ENCODE data around the gene TLX1.
A peak's percentile ranks its signal among the peaks of the same experiment; 100 is the strongest.

Gene TLX1

DNA sequence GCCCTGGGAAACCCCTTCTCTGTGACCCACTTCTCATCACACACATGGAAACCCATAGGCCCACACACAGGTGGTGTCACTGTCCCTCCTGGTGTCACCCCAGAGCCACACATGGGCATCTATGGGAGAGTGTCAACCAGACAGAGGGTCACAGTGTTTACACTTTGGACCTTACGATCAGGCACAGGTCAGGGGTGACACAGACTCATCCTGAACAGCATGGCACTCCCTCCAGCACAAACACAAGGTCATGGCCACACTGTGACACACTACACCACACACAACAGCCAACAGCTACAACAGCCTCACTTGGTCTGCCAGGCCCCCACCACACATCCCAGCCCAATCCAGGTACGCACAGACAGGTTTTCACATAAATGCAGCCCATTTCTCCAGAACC lies 6.2 kb downstream of the TLX1 start:
- no peak overlapping the region for H3K4me3 ChIP-seq (ENCODE audit: low read depth, low read length)
- no peaks in the 10 kb centered on the region for H3K36me3 ChIP-seq (ENCODE audit: control insufficient read depth, insufficient read depth, low read length)
- no peaks in the 10 kb centered on the region for H3K9me3 ChIP-seq (ENCODE audit: control insufficient read depth, insufficient read depth, low read length)
- H3K27me3 ChIP-seq (ENCODE audit: control insufficient read depth, insufficient read depth, low read length) = peaks cover 100% of the 10 kb centered on the region
- no peaks in the 10 kb centered on the region for H3K4me1 ChIP-seq (ENCODE audit: control insufficient read depth, insufficient read depth, low read length)
- no peak overlapping the region for H3K9ac ChIP-seq (ENCODE audit: low read depth, low read length)

GRCh38 chr10:101138788-101139420 lies 7.8 kb downstream of the TLX1 start:
- Histone ChIP-seq H3K27me3 (ENCODE audit: control insufficient read depth, insufficient read depth, low read length) (peaks cover 100% of the 10 kb centered on the region), H3K36me3 (ENCODE audit: control insufficient read depth, insufficient read depth, low read length) (no peaks in the 10 kb centered on the region), H3K4me1 (ENCODE audit: control insufficient read depth, insufficient read depth, low read length) (peaks cover 2% of the 10 kb centered on the region), H3K9ac (ENCODE audit: low read depth, low read length) (no peak overlapping the region), H3K4me3 (ENCODE audit: low read depth, low read length) (peak overlapping the region; percentile 36), H3K9me3 (ENCODE audit: control insufficient read depth, insufficient read depth, low read length) (no peaks in the 10 kb centered on the region)

DNA sequence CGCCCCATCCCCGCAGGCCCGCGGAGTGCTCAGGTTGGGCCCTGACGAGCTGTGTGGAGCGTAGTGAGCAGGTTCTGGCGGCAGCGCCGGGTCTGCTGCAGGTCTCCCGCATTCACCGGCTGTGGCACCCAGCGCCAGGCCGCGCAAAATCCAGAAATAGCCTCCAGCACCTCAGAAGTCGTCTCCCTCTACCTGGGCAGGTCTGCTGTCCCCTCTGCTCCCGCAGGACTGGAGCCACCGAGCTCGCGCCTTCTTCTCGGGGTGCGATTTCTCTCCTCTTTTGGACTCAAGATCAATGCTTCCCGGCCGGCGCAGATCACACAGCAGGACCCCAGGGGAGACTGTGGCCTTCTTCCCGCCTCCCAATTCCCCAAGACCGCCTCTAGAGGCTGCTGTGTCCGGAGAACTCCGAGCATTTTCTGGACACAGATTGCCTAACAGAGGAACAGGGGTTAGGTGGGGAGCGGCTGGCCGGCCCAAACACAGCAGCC lies 8.4 kb downstream of the TLX1 start:
- Histone ChIP-seq H3K4me1 (ENCODE audit: control insufficient read depth, insufficient read depth, low read length) (peaks cover 2% of the 10 kb centered on the region), H3K36me3 (ENCODE audit: control insufficient read depth, insufficient read depth, low read length) (no peaks in the 10 kb centered on the region), H3K4me3 (ENCODE audit: low read depth, low read length) (peak overlapping the region; percentile 36), H3K9me3 (ENCODE audit: control insufficient read depth, insufficient read depth, low read length) (no peaks in the 10 kb centered on the region), H3K27me3 (ENCODE audit: control insufficient read depth, insufficient read depth, low read length) (peaks cover 100% of the 10 kb centered on the region), H3K9ac (ENCODE audit: low read depth, low read length) (no peak overlapping the region)

DNA sequence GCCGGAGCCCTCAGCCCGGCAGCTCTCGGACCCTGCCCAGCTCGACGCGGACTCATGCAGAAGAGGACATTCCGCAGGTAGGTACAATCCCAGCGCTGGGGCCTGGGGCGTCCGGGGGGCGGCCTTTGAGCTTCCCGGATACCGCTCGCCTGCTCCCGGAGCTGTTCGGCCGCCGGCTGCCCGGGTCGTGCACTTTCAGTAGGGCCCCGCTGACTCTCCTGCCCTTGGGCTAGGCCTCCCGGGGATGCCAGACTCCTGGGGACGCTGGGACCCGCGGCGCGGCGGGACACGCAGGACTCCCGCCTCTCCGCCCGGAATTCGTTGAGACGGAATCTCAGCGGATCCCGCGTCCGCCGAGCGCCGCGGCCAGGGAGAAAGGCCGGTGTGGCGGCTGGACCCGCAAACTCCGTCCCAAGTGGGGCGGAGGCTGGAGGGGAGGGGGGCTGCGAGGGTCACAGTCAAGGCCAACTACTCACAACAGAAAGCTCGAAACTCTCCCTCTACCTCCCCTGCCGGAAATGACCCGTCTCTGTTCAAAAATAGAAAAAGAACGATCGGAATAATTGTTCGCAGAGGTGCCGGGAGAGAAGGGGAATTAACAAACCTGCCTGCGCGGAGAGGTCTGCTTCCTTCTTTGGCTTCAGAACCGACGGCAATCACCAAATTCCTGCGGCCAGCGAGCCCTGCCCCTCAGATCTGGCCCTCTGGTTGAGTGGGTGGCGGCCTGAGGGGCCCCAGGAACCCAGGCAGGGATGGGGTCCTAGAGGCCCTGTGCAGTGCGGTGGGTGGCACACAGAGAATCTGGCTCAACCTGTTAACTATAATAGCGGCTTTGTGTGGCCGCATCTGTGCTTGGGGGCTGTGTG lies 9.2 kb downstream of the TLX1 start:
- no peak overlapping the region for H3K9ac ChIP-seq (ENCODE audit: low read depth, low read length)
- peaks cover 100% of the 10 kb centered on the region for H3K27me3 ChIP-seq (ENCODE audit: control insufficient read depth, insufficient read depth, low read length)
- no peaks in the 10 kb centered on the region for H3K36me3 ChIP-seq (ENCODE audit: control insufficient read depth, insufficient read depth, low read length)
- no peaks in the 10 kb centered on the region for H3K9me3 ChIP-seq (ENCODE audit: control insufficient read depth, insufficient read depth, low read length)
- peak overlapping the region; percentile 36 for H3K4me3 ChIP-seq (ENCODE audit: low read depth, low read length)
- H3K4me1 ChIP-seq (ENCODE audit: control insufficient read depth, insufficient read depth, low read length) = peaks cover 2% of the 10 kb centered on the region

GRCh38 chr10:101140950-101141615 lies 10.0 kb downstream of the TLX1 start:
- Histone ChIP-seq H3K9ac (ENCODE audit: low read depth, low read length) (no peak overlapping the region), H3K4me1 (ENCODE audit: control insufficient read depth, insufficient read depth, low read length) (peaks cover 2% of the 10 kb centered on the region), H3K36me3 (ENCODE audit: control insufficient read depth, insufficient read depth, low read length) (no peaks in the 10 kb centered on the region), H3K9me3 (ENCODE audit: control insufficient read depth, insufficient read depth, low read length) (no peaks in the 10 kb centered on the region), H3K4me3 (ENCODE audit: low read depth, low read length) (peak overlapping the region; percentile 26), H3K27me3 (ENCODE audit: control insufficient read depth, insufficient read depth, low read length) (peaks cover 100% of the 10 kb centered on the region)

- Histone ChIP-seq H3K27me3 (ENCODE audit: control insufficient read depth, insufficient read depth, low read length) (peaks cover 100% of the 10 kb centered on the region), H3K9ac (ENCODE audit: low read depth, low read length) (no peak overlapping the region), H3K9me3 (ENCODE audit: control insufficient read depth, insufficient read depth, low read length) (no peaks in the 10 kb centered on the region), H3K4me1 (ENCODE audit: control insufficient read depth, insufficient read depth, low read length) (peaks cover 3% of the 10 kb centered on the region), H3K4me3 (ENCODE audit: low read depth, low read length) (no peak overlapping the region), H3K36me3 (ENCODE audit: control insufficient read depth, insufficient read depth, low read length) (no peaks in the 10 kb centered on the region)
Measured at GRCh38 chr10:101141616-101142532, 10.8 kb downstream of the TLX1 start.

DNA sequence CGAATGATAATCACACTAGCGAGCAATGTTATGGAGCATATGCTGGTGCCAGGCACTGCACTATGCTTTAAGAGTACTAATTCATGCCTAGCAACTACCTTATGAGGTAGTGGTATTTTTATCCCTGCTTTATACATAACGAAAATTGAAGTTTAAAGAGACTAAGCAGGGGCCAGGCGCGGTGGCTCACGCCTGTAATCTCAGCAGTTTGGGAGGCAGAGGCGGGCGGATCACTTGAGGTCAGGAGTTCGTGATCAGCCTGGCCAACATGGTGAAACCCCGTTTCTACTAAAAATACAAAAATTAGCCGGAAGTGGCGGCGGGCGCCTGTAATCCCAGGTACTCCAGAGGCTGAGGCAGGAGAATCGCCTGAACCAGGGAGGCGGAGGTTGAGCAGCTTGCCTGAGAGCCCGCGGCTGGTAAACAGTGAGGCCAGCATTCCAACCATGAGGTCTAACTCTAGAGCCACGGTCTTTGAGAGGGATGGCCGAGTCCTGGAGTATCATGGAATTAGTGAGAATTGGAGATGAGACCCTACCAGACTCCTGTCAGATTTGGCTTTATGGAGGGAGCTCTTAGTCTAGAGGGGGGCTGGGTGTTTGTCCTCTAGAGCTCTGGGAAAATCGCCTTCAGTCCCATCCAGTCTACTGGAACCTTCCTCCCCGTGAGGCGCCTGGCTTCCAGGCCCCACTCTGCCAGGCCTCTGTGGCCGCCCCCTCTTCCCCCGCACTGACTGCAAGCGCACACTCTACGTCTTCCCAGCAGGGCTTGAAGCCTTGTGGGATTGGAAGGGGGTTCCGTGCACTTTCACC lies 11.6 kb downstream of the TLX1 start:
- peaks cover 4% of the 10 kb centered on the region for H3K4me1 ChIP-seq (ENCODE audit: control insufficient read depth, insufficient read depth, low read length)
- H3K36me3 ChIP-seq (ENCODE audit: control insufficient read depth, insufficient read depth, low read length) = no peaks in the 10 kb centered on the region
- H3K9ac ChIP-seq (ENCODE audit: low read depth, low read length) = no peak overlapping the region
- no peaks in the 10 kb centered on the region for H3K9me3 ChIP-seq (ENCODE audit: control insufficient read depth, insufficient read depth, low read length)
- H3K27me3 ChIP-seq (ENCODE audit: control insufficient read depth, insufficient read depth, low read length) = peaks cover 100% of the 10 kb centered on the region
- peak overlapping the region; percentile 22 for H3K4me3 ChIP-seq (ENCODE audit: low read depth, low read length)

DNA sequence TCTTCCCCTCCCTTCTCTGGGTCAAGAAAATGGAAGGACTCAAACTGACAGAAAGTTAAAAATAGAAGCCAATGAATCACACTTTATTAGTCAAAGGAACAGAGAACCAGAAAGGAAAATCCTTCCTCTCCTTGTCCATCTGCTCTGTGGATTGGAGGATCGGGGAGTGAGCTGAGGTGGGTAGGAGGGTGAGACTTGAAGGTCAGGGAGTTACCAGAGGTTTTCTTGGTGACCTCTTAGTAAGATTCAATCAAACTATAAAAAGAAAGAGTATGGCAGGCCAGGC lies 12.2 kb downstream of the TLX1 start:
- no peaks in the 10 kb centered on the region for H3K36me3 ChIP-seq (ENCODE audit: control insufficient read depth, insufficient read depth, low read length)
- H3K4me3 ChIP-seq (ENCODE audit: low read depth, low read length) = peak overlapping the region; percentile 22
- H3K9me3 ChIP-seq (ENCODE audit: control insufficient read depth, insufficient read depth, low read length) = no peaks in the 10 kb centered on the region
- H3K27me3 ChIP-seq (ENCODE audit: control insufficient read depth, insufficient read depth, low read length) = peaks cover 99% of the 10 kb centered on the region
- no peak overlapping the region for H3K9ac ChIP-seq (ENCODE audit: low read depth, low read length)
- H3K4me1 ChIP-seq (ENCODE audit: control insufficient read depth, insufficient read depth, low read length) = peaks cover 4% of the 10 kb centered on the region

- H3K4me3 ChIP-seq (ENCODE audit: low read depth, low read length) = peak overlapping the region; percentile 15
- no peaks in the 10 kb centered on the region for H3K9me3 ChIP-seq (ENCODE audit: control insufficient read depth, insufficient read depth, low read length)
- no peaks in the 10 kb centered on the region for H3K36me3 ChIP-seq (ENCODE audit: control insufficient read depth, insufficient read depth, low read length)
- no peak overlapping the region for H3K9ac ChIP-seq (ENCODE audit: low read depth, low read length)
- peaks cover 4% of the 10 kb centered on the region for H3K4me1 ChIP-seq (ENCODE audit: control insufficient read depth, insufficient read depth, low read length)
- peaks cover 99% of the 10 kb centered on the region for H3K27me3 ChIP-seq (ENCODE audit: control insufficient read depth, insufficient read depth, low read length)
Measured at GRCh38 chr10:101144053-101144452, 13.0 kb downstream of the TLX1 start.

DNA sequence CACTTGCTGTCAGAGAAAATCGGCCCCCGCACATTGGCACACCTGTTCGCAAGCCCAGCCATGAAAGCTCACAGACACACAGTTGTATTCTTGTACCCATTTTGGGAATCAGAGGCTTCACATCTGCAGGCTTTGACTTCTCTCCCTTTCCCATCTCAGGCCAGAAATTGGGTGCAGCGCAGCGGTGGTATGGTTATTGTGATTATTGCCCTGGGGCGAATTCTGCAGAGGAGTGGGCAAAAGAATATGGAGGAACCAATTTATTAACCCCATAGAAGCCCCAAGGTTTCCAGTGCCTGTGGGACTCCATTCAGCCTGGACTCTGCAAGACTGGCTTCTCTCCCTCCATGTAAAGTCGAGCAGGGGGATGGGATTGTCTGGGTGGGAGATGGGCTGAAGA lies 14.0 kb downstream of the TLX1 start:
- H3K36me3 ChIP-seq (ENCODE audit: control insufficient read depth, insufficient read depth, low read length) = no peaks in the 10 kb centered on the region
- H3K9ac ChIP-seq (ENCODE audit: low read depth, low read length) = no peak overlapping the region
- H3K9me3 ChIP-seq (ENCODE audit: control insufficient read depth, insufficient read depth, low read length) = no peaks in the 10 kb centered on the region
- H3K27me3 ChIP-seq (ENCODE audit: control insufficient read depth, insufficient read depth, low read length) = peaks cover 99% of the 10 kb centered on the region
- peaks cover 4% of the 10 kb centered on the region for H3K4me1 ChIP-seq (ENCODE audit: control insufficient read depth, insufficient read depth, low read length)
- peak overlapping the region; percentile 54 for H3K4me3 ChIP-seq (ENCODE audit: low read depth, low read length)
